ENCODE measurements around the gene SKI. TPM values are rescaled to one million over a fixed set of nuclear protein-coding genes. Genes with fewer than 3 reads are reported as not detected.

The SKI gene
- 18.0 and 21.8 TPM in 2 replicates for total RNA-seq
- 11.6 and 18.3 TPM in 2 replicates for polyA plus RNA-seq
- polyA plus RNA-seq (2012): 30.8 and 38.0 TPM in 2 replicates
- polyA minus RNA-seq (ENCODE audit: low replicate concordance): 18.0 and 19.2 TPM in 2 replicates

- Histone ChIP-seq H3K27me3 (ENCODE audit: control insufficient read depth, insufficient read depth, low read length) (no peaks in the 10 kb centered on the region), H2AFZ (ENCODE audit: low read length) (peak within 1 kb of the TSS; percentile 35), H3K79me2 (ENCODE audit: control insufficient read depth, insufficient read depth, low read length) (peaks cover 46% of the 10 kb centered on the region), H3K9ac (ENCODE audit: insufficient read depth, low read length) (peak within 1 kb of the TSS; percentile 99), H3K27ac (ENCODE audit: insufficient read depth, low read length) (peak within 1 kb of the TSS; percentile 97), H3K36me3 (ENCODE audit: control insufficient read depth, insufficient read depth, low read length) (peaks cover 9% of the 10 kb centered on the region), H3K4me3 (replicated peaks in 1 of 4; ENCODE audit: control extremely low read depth in 1 of 4, insufficient read depth in 1 of 4, low read depth in 3 of 4, low read length in 4 of 4) (peak within 1 kb of the TSS; percentile 69 to 90 (median 79)), H3K4me1 (ENCODE audit: control insufficient read depth, extremely low read depth, insufficient read depth, low read length) (peaks cover 9% of the 10 kb centered on the region), H4K20me1 (ENCODE audit: control insufficient read depth, extremely low read depth, insufficient read depth, low read length) (peaks cover 4% of the 10 kb centered on the region), H3K4me2 (ENCODE audit: extremely low read depth, insufficient read depth, low read length) (peak within 1 kb of the TSS; percentile 99), H3K9me3 (ENCODE audit: control insufficient read depth, insufficient read depth, low read depth, low read length) (no peaks in the 10 kb centered on the region)
- TF ChIP-seq EZH2 (IDR thresholded peaks at IDR 0.05; ENCODE audit: low read length, missing control alignments): no peak
- no peak for TF ChIP-seq CTCF (conservative IDR thresholded peaks at IDR 0.05 in 1 of 2, IDR thresholded peaks at IDR 0.05 in 1 of 2; ENCODE audit: low read depth in 1 of 2, low read length in 2 of 2)
- no peak for DNase-seq (ENCODE audit: low read depth in 2 of 2)
These were observed at the start of gene SKI for GRCh38 chr1:2228157-2228594. SKI (plus strand) TSS chr1:2228319; CDS start chr1:2228767, 448 bp downstream.

- H4K20me1 ChIP-seq (ENCODE audit: control insufficient read depth, extremely low read depth, insufficient read depth, low read length): no peaks in the 10 kb centered on the region
- no peak overlapping the region for H3K9ac ChIP-seq (ENCODE audit: insufficient read depth, low read length)
- no peak overlapping the region for H3K27ac ChIP-seq (ENCODE audit: insufficient read depth, low read length)
- no peaks in the 10 kb centered on the region for H3K4me1 ChIP-seq (ENCODE audit: control insufficient read depth, extremely low read depth, insufficient read depth, low read length)
- H3K4me3 ChIP-seq (replicated peaks in 1 of 4; ENCODE audit: control extremely low read depth in 1 of 4, insufficient read depth in 1 of 4, low read depth in 3 of 4, low read length in 4 of 4): no peak overlapping the region
- no peaks in the 10 kb centered on the region for H3K79me2 ChIP-seq (ENCODE audit: control insufficient read depth, insufficient read depth, low read length)
- no peaks in the 10 kb centered on the region for H3K9me3 ChIP-seq (ENCODE audit: control insufficient read depth, insufficient read depth, low read depth, low read length)
- no peak overlapping the region for H3K4me2 ChIP-seq (ENCODE audit: extremely low read depth, insufficient read depth, low read length)
- no peaks in the 10 kb centered on the region for H3K36me3 ChIP-seq (ENCODE audit: control insufficient read depth, insufficient read depth, low read length)
- DNase-seq (ENCODE audit: low read depth in 2 of 2): no peak
- H3K27me3 ChIP-seq (ENCODE audit: control insufficient read depth, insufficient read depth, low read length): no peaks in the 10 kb centered on the region
- no peak overlapping the region for H2AFZ ChIP-seq (ENCODE audit: low read length)
- no peak for TF ChIP-seq CTCF (conservative IDR thresholded peaks at IDR 0.05 in 1 of 2, IDR thresholded peaks at IDR 0.05 in 1 of 2; ENCODE audit: low read depth in 1 of 2, low read length in 2 of 2)
- TF ChIP-seq EZH2 (IDR thresholded peaks at IDR 0.05; ENCODE audit: low read length, missing control alignments): no peak
These were observed 49.2 kb upstream of the SKI start for GRCh38 chr1:2178875-2179274.

GRCh38 chr1:2179283-2180013 is 48.7 kb upstream of the SKI start:
- no peak overlapping the region for H3K9ac ChIP-seq (ENCODE audit: insufficient read depth, low read length)
- H3K79me2 ChIP-seq (ENCODE audit: control insufficient read depth, insufficient read depth, low read length): no peaks in the 10 kb centered on the region
- H3K4me1 ChIP-seq (ENCODE audit: control insufficient read depth, extremely low read depth, insufficient read depth, low read length): no peaks in the 10 kb centered on the region
- H3K4me2 ChIP-seq (ENCODE audit: extremely low read depth, insufficient read depth, low read length): no peak overlapping the region
- H2AFZ ChIP-seq (ENCODE audit: low read length): no peak overlapping the region
- H3K4me3 ChIP-seq (replicated peaks in 1 of 4; ENCODE audit: control extremely low read depth in 1 of 4, insufficient read depth in 1 of 4, low read depth in 3 of 4, low read length in 4 of 4): no peak overlapping the region
- no peak overlapping the region for H3K27ac ChIP-seq (ENCODE audit: insufficient read depth, low read length)
- no peaks in the 10 kb centered on the region for H3K9me3 ChIP-seq (ENCODE audit: control insufficient read depth, insufficient read depth, low read depth, low read length)
- H3K36me3 ChIP-seq (ENCODE audit: control insufficient read depth, insufficient read depth, low read length): no peaks in the 10 kb centered on the region
- no peaks in the 10 kb centered on the region for H4K20me1 ChIP-seq (ENCODE audit: control insufficient read depth, extremely low read depth, insufficient read depth, low read length)
- no peak for TF ChIP-seq EZH2 (IDR thresholded peaks at IDR 0.05; ENCODE audit: low read length, missing control alignments)
- no peak for TF ChIP-seq CTCF (conservative IDR thresholded peaks at IDR 0.05 in 1 of 2, IDR thresholded peaks at IDR 0.05 in 1 of 2; ENCODE audit: low read depth in 1 of 2, low read length in 2 of 2)
- no peak for DNase-seq (ENCODE audit: low read depth in 2 of 2)
- no peaks in the 10 kb centered on the region for H3K27me3 ChIP-seq (ENCODE audit: control insufficient read depth, insufficient read depth, low read length)
